Ectodermal cell (in vitro differentiated cells): ENCODE measurements around the gene LPP.
"Not testable (repeated sequence)": the region's sequence is repeated elsewhere in the genome, so short reads cannot be mapped to it uniquely, and the experiment has no call there.

ENCODE experiments used
- H3K27ac ChIP-seq: 2 replicates; pipeline ENCODE4 v1.7.0; 2013; ENCODE audit warnings: mild to moderate bottlenecking, low read depth, low read length; ENCODE audit not compliant: insufficient read depth, poor library complexity, severe bottlenecking
- H3K27me3 ChIP-seq: 2 replicates; pipeline ENCODE4 v1.7.0; 2013; ENCODE audit warnings: mild to moderate bottlenecking, low read length; ENCODE audit not compliant: insufficient read depth, control insufficient read depth, poor library complexity, severe bottlenecking
- H3K36me3 ChIP-seq: one replicate; pipeline ENCODE4 v1.7.0; 2013; ENCODE audit warnings: low read length; ENCODE audit not compliant: control insufficient read depth, insufficient read depth
- H3K4me1 ChIP-seq: one replicate; pipeline ENCODE4 v1.7.0; 2013; ENCODE audit warnings: low read length; ENCODE audit not compliant: control insufficient read depth, insufficient read depth
- H3K4me3 ChIP-seq: 2 replicates; pipeline ENCODE4 v1.7.0; 2013; ENCODE audit warnings: low read depth, low read length, control low read depth; ENCODE audit not compliant: insufficient read depth
- H3K9me3 ChIP-seq: 2 replicates; pipeline ENCODE4 v1.7.0; 2013; ENCODE audit warnings: mild to moderate bottlenecking, low read length, moderate library complexity; ENCODE audit not compliant: control insufficient read depth
- WGBS, 2 experiments: methylation state at CpG; one replicate each; pipeline ENCODE4 v1.1.7; 2013; ENCODE audit warnings: missing lambda C conversion rate in 2 of 2; 5-methylcytosine and 5-hydroxymethylcytosine counted together

LPP gene

DNA sequence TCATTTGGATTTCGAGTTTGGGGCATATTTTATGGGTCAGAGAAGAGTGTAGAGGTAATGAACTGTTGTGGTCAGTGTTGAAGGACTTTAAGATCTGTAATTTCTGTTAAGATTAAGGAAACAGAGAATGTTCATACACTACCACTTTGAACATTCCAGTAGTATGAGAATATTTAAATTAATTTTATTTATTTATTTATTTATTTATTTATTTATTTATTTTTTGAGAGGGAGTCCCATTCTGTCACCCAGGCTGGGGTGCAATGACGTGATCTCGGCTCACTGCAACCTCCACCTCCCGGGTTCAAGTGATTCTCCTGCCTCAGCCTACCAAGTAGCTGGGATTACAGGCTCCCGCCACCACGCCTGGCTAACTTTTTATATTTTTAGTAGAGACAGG lies 459.8 kb downstream of the LPP start:
- not testable (repeated sequence) for H3K27me3 ChIP-seq, H3K27ac ChIP-seq, H3K4me1 ChIP-seq, H3K4me3 ChIP-seq, H3K36me3 ChIP-seq, H3K9me3 ChIP-seq
- 85 to 89% methylated on average over 6 of the region's 6 CpGs for WGBS, 2 experiments

DNA sequence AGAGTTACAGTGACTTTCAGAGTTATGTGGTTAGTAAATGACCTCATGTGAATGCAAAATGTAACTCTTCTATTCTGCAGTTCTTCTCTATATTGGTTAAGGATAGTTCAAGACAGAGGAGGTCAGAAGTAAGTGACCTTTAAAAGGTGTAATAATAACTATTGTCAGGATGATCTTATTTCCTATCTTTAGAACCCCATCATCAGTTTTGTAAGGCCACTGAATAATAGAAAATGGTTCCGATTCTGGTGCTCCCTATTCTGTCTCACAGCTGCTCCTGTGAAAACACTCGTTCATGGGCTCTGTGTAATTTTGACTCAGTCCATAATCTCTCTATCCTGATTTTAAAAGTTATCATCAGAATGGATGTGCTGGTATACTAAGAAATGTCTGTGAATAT lies 463.3 kb downstream of the LPP start:
- no peak overlapping the region for H3K4me3 ChIP-seq
- no peaks in the 10 kb centered on the region for H3K9me3 ChIP-seq
- H3K27me3 ChIP-seq: no peaks in the 10 kb centered on the region
- H3K36me3 ChIP-seq: no peaks in the 10 kb centered on the region
- no peak overlapping the region for H3K27ac ChIP-seq
- no peaks in the 10 kb centered on the region for H3K4me1 ChIP-seq
- 81 to 90% methylated on average over 2 of the region's 2 CpGs for WGBS, 2 experiments

DNA sequence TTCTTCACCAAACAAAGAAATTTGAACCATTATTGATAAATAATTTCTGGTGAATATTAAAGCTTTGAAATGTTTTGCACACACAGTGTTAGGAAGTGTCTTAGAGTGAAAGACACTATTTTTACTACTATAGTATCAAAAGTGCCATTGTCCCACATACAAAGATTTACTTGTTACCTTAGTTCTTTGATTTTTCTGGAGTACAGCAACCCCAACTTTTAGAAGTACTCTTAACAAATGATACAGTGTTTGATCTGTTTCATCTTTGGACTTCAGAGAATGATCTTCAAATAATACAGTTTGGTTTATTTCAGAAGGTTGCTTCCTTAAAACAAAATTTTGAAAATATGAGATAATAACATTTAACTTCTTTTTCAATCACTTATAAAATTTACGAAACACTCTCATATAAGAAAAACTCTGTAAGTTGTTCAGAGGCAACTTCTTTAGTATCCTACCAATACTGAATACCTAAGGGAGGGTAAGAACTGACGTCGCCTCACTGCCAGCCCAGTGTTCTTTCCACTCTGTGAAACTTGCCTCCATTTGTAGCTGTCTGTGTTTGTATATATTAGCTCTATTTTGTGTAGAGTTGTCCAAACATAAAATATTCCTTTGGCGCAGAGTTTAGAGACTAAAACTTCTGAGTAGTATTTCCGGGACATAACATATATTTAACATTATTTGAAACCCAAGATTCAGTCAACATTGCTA lies 464.2 kb downstream of the LPP start:
- Histone ChIP-seq H3K9me3 (no peaks in the 10 kb centered on the region), H3K4me1 (no peaks in the 10 kb centered on the region), H3K36me3 (no peaks in the 10 kb centered on the region), H3K27me3 (no peaks in the 10 kb centered on the region), H3K4me3 (no peak overlapping the region), H3K27ac (no peak overlapping the region)
- 92 to 97% methylated on average over 2 to 5 of the region's 5 CpGs for WGBS, 2 experiments

DNA sequence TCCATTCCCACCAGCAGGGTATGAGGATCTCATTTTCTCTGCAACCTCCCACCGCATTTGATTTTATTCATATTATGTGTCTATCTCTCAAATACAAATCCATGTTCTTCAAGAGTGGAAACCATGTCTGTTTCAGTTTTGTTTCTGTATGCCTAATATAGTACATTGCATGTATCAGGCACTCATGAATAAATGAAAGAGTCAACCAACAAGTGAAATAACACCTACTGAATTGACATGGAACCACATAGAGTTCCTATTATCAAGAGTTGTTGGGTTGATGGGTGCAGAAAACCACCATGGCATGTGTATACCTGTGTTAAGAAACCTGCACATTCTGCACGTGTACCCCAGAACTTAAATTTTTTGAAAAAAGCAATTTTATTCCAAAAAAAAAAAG lies 466.8 kb downstream of the LPP start:
- WGBS, 2 experiments: 100% methylated on average over 1 to 2 of the region's 2 CpGs
- Histone ChIP-seq H3K9me3 (no peaks in the 10 kb centered on the region), H3K4me3 (no peak overlapping the region), H3K36me3 (no peaks in the 10 kb centered on the region), H3K27me3 (no peaks in the 10 kb centered on the region), H3K27ac (no peak overlapping the region), H3K4me1 (no peaks in the 10 kb centered on the region)

DNA sequence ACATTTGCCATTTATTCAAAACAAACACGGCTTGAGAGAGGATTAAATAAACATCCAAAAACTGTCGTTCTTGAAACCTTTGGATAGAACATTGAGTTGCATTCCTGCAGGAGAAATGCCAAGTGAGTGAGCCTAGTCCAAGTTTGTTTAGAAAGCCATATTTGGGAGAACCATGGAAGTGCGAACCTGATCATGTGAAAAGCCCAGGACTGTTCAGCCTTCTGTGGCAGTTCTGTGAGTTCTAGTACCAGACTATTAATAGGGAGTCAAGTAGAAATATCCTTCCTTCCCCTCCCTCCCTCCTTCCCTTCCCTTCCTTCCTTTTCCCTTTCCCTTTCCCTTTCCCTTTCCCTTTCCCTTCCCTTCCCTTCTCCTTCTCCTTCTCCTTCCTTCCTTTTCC lies 470.4 kb downstream of the LPP start:
- Histone ChIP-seq H3K27ac (no peak overlapping the region), H3K36me3 (no peaks in the 10 kb centered on the region), H3K4me3 (no peak overlapping the region), H3K9me3 (no peaks in the 10 kb centered on the region), H3K27me3 (no peaks in the 10 kb centered on the region), H3K4me1 (no peaks in the 10 kb centered on the region)
- WGBS, 2 experiments: 96 to 98% methylated on average over 3 of the region's 3 CpGs

DNA sequence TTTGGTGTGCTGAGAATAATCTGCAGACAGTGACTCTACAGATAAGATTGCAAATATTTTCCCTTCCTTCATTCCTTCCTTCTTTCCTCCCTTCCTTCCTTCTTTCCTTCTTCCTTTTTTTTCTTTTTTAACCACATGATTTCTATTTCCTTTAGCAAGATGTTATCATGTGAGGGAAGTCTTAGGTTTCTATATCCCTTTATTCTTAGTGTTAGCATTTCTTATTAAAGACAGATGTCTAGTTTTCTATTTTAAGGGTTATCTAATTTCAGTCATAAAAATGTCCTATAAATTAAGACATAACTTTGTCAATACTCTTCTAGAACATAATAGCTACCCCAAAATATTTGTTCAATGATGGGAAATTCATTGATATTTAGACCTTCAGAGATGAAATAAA lies 470.9 kb downstream of the LPP start:
- no peaks in the 10 kb centered on the region for H3K36me3 ChIP-seq
- H3K4me3 ChIP-seq: no peak overlapping the region
- no peak overlapping the region for H3K27ac ChIP-seq

DNA sequence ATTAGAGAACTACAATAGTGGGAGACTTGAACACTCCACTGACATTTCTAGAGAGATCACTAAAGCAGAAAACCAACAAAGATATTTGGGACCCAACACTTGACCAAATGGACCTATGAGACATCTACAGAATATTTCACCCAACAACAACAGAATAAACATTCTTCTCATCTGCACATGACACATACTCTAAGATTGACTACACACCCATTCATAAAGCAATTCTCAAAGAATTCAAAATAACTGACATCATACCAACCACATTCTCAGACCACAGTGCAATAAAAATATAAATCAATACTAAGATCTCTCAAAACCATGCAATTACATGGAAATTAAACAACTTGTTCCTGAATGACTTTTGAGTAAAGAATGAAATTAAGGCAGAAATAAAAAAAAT lies 473.7 kb downstream of the LPP start:
- Histone ChIP-seq H3K27me3 (no peaks in the 10 kb centered on the region), H3K4me1 (no peaks in the 10 kb centered on the region), H3K9me3 (no peaks in the 10 kb centered on the region), H3K27ac (no peak overlapping the region), H3K4me3 (no peak overlapping the region), H3K36me3 (no peaks in the 10 kb centered on the region)

More for the DNA sequence above, 470.9 kb downstream of the LPP start:
- Histone ChIP-seq H3K9me3 (no peaks in the 10 kb centered on the region), H3K27me3 (no peaks in the 10 kb centered on the region), H3K4me1 (no peaks in the 10 kb centered on the region)

DNA sequence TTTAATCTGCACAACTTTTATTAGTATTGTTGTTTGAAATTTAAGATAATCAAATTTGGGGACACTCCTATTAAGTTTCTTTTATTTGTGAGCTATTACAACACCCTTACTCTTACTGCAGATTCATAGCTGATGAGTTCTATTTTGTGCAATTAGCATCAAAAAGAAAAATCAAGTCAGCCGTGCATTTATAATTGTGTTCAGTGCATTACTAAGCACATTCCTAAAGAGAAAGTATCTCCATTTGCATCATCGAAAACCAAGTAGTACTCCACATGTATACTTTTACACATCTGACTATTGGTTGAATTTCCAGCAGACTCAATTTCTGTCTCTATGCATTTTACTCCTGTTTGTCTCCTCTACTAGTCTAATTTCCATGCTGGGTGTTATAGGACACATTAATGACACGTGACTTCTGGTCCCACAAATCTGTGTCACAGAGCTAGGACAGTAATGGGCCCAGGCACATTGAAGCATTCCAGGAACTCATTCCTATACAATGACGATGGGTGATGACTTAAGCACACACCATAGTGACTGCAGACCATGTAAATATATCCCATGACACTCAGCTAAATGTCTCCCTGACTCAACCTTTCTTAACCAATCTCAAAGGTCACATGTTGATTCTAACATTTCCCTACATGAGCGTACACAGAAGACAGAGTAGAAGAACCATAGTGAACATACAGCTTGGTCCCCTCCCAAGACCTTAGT lies 477.5 kb downstream of the LPP start:
- Histone ChIP-seq H3K9me3 (no peaks in the 10 kb centered on the region), H3K4me1 (no peaks in the 10 kb centered on the region), H3K27ac (no peak overlapping the region), H3K4me3 (no peak overlapping the region), H3K36me3 (peaks cover 5% of the 10 kb centered on the region), H3K27me3 (no peaks in the 10 kb centered on the region)
- 95 to 96% methylated on average over 5 of the region's 5 CpGs for WGBS, 2 experiments

DNA sequence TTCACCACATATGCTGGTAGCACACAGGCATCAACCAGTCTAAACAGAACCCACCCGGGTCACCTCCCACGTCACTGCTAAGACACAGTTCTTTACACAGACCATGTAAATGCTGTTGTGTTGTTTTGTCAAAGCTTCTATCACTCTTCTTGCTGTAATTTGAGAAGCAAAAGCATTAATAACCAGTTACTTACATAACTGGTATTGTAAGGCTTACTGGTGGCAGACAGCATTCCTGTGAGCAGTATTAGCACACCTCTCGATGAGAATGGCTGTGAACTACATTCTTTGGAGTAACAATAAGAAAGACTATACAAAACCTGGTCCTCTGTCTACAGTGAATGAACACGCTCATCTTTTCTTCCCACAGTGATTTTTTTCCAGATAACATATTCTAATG lies 479.2 kb downstream of the LPP start:
- H3K36me3 ChIP-seq: peaks cover 5% of the 10 kb centered on the region
- 95 to 100% methylated on average over 1 to 3 of the region's 4 CpGs for WGBS, 2 experiments

DNA sequence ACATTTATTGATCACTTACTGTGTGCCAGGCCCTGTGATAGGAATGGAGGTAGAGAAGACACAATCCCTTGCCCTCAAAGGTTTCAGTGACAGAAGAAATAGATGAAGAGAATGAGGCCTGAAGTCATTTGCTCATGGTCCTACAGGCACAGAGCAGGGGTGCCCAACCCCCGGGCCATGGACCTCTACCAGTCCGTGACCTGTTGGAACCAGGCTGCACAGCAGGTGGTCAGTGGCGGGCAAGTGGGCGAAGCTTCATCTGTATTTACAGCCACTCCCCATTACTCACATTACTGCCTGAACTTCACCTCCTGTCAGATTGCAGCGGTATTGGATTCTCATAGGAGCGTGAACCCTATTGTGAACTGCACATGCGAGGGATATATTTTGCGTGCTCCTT lies 480.3 kb downstream of the LPP start:
- Histone ChIP-seq H3K27ac (no peak overlapping the region), H3K36me3 (peaks cover 5% of the 10 kb centered on the region), H3K4me3 (no peak overlapping the region), H3K27me3 (no peaks in the 10 kb centered on the region), H3K4me1 (no peaks in the 10 kb centered on the region), H3K9me3 (no peaks in the 10 kb centered on the region)
- WGBS, 2 experiments: 96% methylated on average over 8 of the region's 8 CpGs

More for the DNA sequence above, 479.2 kb downstream of the LPP start:
- no peaks in the 10 kb centered on the region for H3K27me3 ChIP-seq
- H3K9me3 ChIP-seq: no peaks in the 10 kb centered on the region
- no peak overlapping the region for H3K4me3 ChIP-seq
- H3K4me1 ChIP-seq: no peaks in the 10 kb centered on the region
- no peak overlapping the region for H3K27ac ChIP-seq
